ENCODE results near the gene ZNF175.

Gene ZNF175

GRCh38 chr19:51637362-51637978 lies 66.4 kb downstream of the ZNF175 start:
- DNase-seq = no peak

GRCh38 chr19:51639916-51640315 lies 68.8 kb downstream of the ZNF175 start:
- no peak for DNase-seq

GRCh38 chr19:51640386-51640785 lies 69.3 kb downstream of the ZNF175 start:
- DNase-seq = no peak

- no peak for DNase-seq
These were observed 70.6 kb downstream of the ZNF175 start for GRCh38 chr19:51641648-51642047.
